Heart left ventricle (tissue), 13 donors: ENCODE data around the gene MKRN2.

ENCODE experiments used
- CTCF ChIP-seq, 12 donors: fragments of 200-600 bp; sonication (generic) in 4 of 12; IDR thresholded peaks; one replicate each; pipeline versions ENCODE4 v1.5.0 to v1.8.0; 2018 to 2022; ENCODE audit warnings: antibody characterized with exemption in 12 of 12, mild to moderate bottlenecking in 5 of 12
- POLR2A ChIP-seq, 2 donors: fragments of 450-650 bp; IDR thresholded peaks; one replicate each; pipeline ENCODE4 v1.6.1; 2017; ENCODE audit warnings: antibody characterized with exemption in 2 of 2, mild to moderate bottlenecking in 2 of 2, moderate library complexity in 2 of 2
- donor health status: ischemic (EF 13 %, LVEDD 7.1; RV severe dilation, severe dysfunction).
- donor health status: DM: no; HTN: yes; CAD: no.
- donor health status: DM: no; HTN: no; CAD: no.
- donor health status: ischemic (EF 25% LVEDD 6.9; RV normal size, moderate dysfunction).
- donor health status: ischemic (EF 25% LVEDD 5.7; RV mildly dilated, moderate dysfunction).
- donor health status: ischemic (EF 35%, LVEDD 5.7; RV mildly dilated, moderate dysfunction).
- donor health status: nonischemic (EF 11% LVEDD 7.7; RV severe dilation, severe dysfunction).
- donor health status: DM: yes; HTN: yes; CAD: no.
- donor health status: PGD.
- donor health status: ischemic (EF 29% LVEDD 5.4; RV normal size, mild dysfunction).
- donor health status: nonischemic (EF 23%, LVEDD 6.1; RV moderate dilation, normal function).

DNA sequence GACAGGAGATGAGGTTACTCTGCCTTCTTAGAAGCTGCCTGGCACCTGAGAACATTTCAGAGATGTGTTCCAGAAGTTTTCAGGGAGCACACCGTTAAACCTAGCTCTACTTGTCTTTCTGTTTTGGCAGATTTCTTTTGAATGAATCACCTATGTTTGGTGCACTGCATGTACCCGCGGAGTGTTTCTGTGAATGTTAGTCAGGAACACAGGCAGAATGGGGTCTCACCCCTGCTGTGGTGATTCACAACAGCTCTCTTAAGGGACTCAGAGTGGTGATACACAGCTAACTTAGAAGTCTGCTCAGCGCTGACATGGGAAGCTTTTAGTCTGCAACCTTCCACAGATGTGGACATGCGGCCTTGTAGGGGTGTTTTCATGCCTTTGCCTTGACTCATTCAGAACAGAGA lies 48.6 kb upstream of the MKRN2 start:
- TF ChIP-seq CTCF (IDR thresholded peaks at IDR 0.05), result no peak
- TF ChIP-seq POLR2A (IDR thresholded peaks at IDR 0.05), result no peak
